Keratinocyte (primary cell): ENCODE measurements around the gene POP4.

Experiments used
- CTCF ChIP-seq, 3 experiments: IDR thresholded peaks in 1 of 3; conservative IDR thresholded peaks in 1 of 3; optimal IDR thresholded peaks in 1 of 3; 2 replicates in 2 of 3; 3 replicates in 1 of 3; pipeline versions ENCODE3 to v1.5.1; 2011; ENCODE audit warnings: low read length in 3 of 3, mild to moderate bottlenecking in 3 of 3, moderate library complexity in 2 of 3, control low read depth in 1 of 3, inconsistent platforms in 1 of 3; ENCODE audit not compliant: insufficient read depth in 2 of 3; ENCODE audit errors: extremely low read depth in 1 of 3
- EZH2 ChIP-seq: IDR thresholded peaks from one replicate; pipeline ENCODE4 v1.6.1; 2012; ENCODE audit warnings: inconsistent platforms, mild to moderate bottlenecking, low read length, moderate library complexity

GRCh38 chr19:29571181-29571580 lies 34.9 kb upstream of the POP4 start:
- TF ChIP-seq CTCF (optimal IDR thresholded peaks at IDR 0.05 in 1 of 3, IDR thresholded peaks at IDR 0.05 in 1 of 3, conservative IDR thresholded peaks at IDR 0.05 in 1 of 3; ENCODE audit: extremely low read depth in 1 of 3, insufficient read depth in 2 of 3, low read length in 3 of 3) (no peak), EZH2 (no peak)
